Superior temporal gyrus (tissue), 1 donor: ENCODE results near the gene GTPBP4.

Experiments used
- DNase-seq: peaks from one replicate; pipeline ENCODE4 v3.0.0-alpha.2; 2016; ENCODE audit errors: extremely low spot score

The GTPBP4 gene

DNA sequence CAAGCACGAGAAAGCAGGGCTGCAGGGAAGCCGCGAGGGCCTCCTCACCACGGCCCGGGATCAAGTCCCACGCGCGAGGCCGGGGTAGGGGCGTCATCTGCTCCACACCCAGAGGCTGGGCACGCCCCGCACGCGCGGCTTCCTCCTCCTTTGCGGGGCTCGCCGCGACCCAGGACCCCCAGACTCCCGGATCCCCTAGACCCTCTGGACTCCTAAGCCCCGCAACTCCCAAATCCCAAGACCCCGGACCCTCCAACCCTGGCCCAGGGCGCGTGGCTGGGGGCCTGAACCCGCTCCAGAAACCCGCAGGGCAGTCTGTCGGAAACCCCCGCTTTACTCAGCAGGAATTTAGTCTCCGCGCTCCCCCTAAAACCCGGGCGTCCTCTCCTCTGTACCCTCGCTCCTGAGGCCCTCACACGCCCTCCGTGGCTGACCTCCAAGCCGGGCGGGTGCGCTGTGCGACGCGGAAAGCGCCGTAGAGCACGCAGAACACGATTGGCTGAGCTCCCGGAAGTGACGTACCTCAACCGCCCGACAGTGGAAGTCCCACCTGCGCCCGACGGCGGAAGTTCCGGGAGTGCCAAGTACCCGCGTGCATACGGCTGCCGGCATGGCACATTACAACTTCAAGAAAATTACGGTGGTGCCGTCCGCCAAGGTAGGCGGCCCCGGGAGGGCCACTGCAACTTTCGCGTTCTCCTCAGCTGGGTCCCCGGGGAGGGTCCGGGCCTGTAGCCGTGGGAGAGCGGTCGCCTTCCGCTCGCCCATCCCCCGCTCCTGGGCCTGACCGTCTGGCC is at the start of gene GTPBP4:
Gene GTPBP4 (plus strand): TSS at position 565 of the 797 bp plus-strand sequence. CDS start 46 bp downstream, at position 611.
- peak; percentile 99 for DNase-seq

DNA sequence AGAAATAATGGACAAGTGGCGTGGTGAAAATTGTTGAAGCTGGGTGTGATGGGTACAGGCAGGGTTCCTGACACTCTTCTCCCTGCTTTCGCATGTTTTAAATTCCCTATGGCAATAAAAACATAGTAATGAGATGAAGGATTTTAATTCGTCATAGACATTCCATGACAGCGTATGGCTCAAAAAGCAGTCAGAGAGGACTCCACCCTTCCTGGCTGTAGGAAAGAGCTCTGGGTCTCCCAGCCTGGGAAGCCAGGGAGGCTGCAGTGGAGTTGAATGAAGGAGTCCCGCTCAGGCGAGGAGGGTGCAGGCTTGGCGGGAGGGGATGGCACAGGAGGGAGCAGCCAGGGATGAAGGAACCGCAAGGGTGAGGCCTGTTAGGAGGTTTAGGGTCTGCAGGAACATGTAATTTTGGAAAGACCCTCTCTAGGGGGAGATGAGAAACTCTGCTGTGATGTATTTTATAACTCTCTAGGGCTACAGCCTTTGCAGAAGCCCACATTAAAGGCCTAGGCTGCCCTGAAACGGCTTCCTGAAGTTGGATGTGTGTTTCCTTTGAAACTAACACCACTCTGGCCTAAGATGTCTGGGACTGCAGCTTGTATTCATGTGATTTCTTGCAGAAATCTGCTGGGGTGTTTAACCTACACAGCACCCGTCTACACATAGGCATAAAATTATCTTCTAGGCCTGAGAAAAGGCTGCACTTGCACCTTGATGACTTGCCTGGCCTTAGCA is 49.1 kb upstream of the GTPBP4 start:
- no peak for DNase-seq

DNA sequence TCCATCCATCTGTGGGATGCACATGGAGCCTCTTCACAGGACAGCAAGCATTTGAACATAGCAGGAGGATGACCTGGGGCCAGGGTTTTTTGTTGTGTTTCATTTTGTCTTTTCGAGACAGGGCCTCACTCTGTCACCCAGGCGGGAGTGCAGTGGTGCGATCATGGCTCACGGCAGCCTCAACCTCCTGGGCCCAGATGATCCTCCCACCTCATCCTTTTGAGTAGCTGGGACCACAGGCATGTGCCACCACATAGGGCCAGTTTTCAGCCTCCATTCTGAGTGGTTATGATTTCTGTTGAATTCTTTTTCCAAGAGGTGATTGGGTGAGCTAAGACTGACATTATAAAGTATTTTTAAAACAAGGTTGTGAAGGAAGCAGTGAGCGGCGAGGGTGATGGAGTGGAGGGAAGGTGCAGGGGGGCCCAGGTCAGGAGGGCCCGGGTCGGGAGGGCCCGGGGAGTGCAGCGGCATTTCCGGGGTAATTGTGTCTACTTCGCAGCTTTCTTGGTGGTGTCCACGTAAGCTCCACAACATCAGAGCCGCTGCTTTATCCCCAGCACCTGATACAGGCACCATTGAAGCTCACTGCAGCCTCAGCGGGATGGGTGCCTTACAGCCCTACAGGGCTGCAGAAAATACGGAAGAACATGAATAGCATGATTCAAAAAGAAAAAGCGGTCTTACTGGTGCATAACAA is 44.8 kb upstream of the GTPBP4 start:
- DNase-seq = no peak

DNA sequence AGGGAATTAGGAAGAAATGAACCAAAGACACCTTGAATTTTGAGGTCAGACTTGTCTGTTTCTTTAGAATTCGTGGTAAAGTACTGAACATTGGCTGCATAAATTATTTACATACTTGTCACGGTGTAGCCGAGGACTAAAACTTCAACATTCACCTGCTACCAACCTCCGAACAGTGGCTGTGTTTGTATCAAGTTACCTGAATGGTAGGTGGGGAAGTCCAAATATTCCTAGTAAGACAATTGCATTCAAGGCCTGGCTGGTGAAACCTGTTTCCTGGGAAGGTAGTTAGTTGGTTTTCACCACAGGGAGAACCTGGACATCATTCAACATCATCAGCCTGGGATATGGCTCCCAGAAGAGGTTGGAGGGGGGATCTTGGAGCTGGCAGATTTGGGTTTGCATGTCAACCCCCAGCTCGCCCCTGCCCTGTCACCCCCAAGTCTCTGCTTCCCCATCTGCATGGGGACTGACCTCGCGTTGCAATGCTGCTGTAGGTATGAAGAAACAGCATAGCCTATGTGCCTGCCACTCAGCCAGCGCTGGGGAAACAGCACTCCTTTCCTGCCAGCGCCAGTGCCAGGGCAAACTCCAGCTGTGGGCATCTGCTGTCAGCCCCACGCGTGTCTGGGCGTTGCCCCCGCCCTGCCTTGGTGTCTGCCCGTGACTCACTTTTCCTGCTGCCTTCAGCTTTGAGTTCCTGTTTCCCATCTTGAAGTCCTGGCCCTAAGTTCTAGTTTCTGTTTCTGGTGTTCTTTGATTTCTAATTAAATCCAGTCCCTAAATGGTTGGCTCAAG is 44.0 kb upstream of the GTPBP4 start:
- DNase-seq = no peak

DNA sequence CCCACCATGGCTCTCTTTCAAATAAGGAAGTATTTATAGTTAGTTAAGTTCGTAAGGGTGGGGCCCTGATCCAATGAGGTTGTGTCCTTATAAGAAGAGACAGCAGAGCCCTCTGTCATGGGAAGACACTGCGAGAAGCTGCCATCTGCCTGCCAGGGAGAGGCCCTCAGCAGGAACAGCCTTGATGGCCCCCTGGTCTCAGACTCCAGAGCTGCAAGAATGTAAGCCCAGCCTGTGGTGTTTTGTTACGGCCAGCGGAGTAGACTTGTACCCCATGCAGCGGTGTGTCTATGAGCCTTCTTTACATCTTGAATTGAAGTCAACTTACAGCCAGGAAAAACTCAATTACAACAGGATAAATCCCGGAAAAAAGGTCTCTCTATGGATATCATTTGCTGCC is 42.5 kb upstream of the GTPBP4 start:
- DNase-seq = no peak

DNA sequence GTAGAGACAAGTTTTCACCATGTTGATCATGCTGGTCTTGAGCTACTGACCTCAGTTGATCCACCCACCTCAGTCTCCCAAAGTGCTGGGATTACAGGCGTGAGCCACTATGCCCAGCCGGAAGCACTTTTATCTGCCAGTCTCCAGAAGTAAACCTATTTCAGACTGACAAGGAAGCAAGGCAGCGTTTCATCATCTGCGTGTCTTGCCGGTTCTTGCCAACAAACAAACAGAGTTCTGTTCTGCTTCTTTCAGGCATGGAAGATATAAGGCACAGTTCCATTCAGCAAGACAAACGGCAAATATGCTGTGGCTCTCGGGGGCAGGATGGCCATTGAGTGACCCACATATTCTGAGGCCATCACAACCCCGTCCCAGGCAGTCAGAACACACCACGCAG is 41.2 kb upstream of the GTPBP4 start:
- DNase-seq = no peak

DNA sequence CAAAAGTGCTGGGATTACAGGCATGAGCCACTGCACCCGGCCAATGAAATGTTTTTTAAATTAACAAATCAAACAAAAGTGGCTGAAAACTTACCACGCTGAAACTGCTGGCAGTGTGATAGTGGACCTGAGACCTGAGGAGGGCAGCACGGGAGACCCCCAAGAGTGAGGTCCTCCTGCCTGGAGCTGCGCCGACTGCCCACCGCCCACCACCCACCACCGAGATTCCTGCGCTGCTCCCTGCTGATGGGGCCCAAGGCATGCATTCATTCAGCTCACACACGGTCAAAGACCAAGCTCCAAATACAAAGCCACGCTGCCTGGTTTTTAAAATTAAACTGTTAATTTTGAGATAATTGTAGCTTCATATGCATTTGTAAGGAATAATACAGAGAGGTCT is 40.4 kb upstream of the GTPBP4 start:
- DNase-seq = no peak

DNA sequence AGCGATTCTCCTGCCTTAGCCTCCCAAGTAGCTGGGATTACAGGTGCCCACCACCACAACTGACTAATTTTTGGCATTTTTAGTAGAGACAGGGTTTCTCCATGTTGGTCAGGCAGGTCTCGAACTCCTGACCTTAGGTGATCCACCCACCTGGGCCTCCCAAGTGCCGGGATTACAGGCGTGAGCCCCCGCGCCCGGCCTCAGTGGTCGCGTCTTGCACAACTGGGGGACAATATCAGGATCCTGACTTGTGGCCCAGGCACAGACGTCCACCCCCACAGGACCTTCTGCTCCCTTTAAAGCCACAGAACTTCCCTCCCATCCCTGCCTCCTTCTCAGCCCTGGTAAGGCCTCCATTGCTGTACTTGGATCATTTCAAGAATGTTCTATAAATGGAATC is 39.9 kb upstream of the GTPBP4 start:
- DNase-seq = no peak

DNA sequence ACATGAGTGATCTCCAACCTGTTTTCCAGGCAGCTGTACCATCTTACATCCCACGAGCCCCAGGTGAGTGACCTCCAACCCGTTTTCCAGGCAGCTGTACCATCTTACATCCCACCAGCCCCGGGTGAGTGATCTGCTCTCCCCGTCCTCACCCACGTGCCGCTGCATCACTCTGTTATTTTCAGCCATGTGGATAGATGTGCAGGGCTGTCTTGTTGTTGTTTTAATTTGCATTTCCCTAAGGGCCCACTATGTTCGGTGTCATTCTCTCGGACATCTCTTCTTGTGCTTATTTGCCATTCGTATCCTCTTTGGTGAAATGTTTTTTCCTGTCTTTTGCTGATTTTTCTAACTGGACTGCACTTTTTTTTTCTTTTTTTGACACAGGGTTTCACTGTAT is 38.8 kb upstream of the GTPBP4 start:
- no peak for DNase-seq

DNA sequence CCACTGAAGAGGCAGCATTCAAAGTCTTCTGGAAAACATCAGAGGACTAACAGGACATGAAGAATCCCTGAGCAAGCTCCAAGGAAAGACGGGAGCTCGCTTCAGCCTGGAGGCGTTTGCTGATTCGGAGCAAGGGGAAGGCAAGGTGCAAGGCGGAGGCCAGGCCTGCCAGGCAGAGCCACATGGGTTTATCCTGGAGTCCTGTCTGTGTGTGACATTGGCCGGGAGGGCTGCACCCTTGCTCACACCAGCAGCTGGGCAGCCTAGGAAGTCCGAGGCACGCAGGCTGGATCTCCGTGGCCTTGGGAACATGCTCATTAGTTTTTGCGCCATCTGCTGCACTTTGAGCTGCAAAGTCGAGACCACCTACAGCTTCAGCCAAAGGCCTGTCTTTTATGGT is 34.4 kb upstream of the GTPBP4 start:
- DNase-seq = no peak

DNA sequence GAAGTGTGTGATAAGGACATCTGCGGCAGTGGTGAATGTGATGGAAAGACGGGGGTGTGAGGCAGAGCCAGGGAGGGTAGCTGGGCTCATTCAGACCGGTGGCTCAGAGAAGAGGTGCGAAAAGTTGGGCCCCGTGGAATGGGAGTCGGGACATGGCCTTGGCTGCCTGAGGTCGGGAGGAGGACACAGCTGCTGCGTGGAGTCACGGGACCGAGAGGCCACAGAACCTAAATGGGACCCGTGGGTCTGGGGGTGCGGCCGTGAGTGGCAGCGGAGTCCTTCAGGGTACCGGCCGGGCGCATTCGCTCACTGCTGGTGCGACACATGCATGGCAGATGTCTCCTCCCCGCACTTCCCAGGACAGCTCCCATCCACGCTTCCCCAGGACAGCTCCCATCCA is 33.8 kb upstream of the GTPBP4 start:
- DNase-seq = no peak

DNA sequence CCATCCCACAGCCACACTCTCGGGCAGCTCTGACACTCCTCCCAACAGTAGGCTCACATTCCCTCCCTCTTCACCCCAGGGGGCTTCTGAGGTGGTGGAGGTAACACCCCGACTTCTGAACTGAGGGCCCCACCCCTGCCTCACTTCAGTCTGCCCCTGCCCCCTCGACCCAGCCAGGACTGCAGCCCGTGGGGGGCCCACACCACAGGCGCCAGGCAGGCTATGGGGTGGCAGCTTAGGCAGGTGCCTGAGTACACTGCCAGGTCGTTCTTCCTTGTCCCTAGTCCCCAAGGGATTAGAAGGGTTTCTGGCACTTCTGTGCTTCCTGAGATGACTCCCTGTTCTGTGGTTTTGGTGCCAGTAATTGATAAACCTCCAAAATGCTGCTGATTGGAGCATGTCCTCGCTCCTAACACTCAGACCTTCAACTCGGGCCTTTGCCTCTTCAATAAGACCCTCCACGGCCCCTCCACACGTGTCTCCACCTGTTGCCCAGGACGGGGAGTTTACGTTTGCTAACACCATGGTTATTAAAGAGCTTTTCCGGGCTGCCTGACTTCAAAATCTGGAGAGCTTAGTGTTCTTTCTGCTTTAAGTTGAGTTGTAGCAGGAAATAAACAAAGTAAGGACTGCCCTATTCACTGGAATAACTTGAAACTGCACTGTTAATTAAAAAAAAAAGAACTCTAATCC is 33.0 kb upstream of the GTPBP4 start:
- DNase-seq = no peak

DNA sequence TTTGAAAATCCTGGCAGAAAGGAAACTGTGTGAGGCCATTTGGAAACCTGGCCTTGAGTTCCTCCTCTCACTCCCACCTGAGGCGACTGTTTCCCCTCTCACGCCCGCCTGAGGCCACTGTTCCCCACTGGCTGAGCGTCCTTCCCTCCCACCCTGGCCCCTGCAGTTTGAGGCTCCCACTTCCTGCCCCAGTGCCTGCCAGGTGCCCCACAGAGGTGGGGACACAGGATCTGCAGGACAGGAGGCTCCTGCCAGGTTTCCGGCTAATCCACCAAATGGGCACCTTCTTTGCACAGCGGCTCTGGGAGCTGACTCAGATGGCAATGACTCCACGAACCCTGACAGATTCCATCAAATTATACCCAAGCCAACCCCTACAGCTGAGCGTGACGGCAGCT is 32.4 kb upstream of the GTPBP4 start:
- DNase-seq = no peak

DNA sequence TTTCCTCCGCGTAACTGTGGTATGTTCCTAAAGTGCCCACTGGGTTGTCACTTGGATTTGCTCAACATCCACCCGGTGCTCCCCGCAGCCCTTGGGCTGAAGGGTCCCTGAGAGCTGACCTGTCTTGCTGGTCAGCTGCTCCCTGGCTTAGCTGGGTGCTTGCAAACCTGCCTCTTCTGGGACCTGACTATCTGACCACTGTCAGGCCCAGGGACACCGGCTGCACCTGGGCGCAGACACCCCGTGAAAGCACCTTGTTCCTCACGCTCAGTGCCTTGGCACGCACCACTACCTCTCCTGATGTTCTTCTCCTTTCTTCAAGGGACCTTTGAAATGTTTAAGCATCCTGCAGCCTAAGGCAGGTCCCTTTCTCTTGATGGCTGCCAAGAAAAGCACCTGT is 30.1 kb upstream of the GTPBP4 start:
- DNase-seq = no peak

DNA sequence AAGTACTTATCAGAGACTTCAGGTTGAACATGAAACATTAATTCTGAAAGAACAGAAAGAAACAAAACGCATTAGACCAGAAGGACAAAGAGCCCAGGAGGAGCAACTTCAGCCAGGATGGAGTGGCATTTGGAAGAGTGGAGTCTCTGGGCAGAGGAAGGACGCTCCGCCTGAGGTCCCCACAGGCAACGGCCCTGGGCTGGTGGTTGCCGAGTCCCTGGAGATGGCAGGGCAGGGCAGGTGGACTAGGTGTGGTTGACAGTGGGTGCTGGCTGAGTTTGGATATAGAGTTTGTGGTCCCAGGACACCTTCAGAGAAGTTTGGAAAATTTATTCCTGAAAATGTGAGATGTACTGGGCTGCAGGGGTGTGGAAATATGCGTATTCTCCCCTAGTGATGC is 29.4 kb upstream of the GTPBP4 start:
- DNase-seq = no peak

DNA sequence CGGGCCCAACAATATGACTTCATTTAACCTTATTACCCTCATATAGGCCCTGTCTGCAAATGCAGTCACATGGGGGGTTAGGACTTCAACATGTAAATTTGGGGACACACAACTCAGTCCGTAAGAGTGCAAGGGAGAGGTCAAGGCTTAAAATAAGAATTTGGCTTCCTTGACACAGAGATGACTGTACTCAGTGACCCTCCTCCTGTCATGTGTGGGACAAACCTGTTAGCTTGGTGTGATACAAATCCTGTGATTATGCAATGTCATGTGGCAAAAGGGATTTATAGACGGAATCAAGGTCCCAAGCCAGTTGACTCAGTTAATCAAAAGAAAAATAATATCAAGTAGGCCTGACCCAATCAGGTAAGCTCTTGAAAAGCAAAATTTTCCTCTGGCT is 25.9 kb upstream of the GTPBP4 start:
- no peak for DNase-seq

DNA sequence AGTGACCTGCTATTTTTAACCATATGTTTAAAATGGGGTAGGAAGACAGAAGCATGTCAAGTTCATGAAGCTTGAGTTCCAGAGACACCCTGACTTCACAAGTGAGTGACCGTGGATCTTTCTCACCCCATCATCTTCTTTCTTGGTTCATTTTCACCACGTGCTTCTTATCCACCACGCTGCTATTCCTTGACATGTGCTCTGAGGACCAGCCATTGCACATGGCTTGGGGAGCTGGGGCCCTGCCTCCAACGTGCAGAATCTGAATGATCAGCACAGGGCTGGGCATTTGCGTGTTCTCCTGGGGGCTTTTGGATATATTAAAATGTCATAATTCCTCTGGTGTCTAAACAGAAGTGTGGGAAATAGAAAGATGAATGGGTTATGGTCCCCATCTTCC is 25.0 kb upstream of the GTPBP4 start:
- no peak for DNase-seq

DNA sequence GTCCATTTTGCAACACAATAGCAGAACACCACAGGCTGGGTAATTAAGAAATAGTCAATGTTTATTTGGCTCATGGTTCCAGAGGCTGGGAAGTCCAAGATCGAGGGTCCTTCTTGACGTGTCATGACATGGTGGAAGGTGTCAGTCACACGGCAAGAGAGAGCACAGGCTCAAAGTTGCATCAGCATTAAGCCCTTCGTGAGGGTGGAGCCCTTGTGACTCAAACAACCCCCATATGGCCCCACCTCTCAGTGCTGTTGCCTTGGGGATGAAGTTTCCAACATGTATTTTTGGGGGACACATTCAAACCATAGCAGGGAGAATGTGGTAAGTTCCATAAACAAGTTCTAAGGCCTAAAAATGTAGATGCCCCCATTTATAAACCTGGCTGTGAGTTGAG is 24.6 kb upstream of the GTPBP4 start:
- no peak for DNase-seq

DNA sequence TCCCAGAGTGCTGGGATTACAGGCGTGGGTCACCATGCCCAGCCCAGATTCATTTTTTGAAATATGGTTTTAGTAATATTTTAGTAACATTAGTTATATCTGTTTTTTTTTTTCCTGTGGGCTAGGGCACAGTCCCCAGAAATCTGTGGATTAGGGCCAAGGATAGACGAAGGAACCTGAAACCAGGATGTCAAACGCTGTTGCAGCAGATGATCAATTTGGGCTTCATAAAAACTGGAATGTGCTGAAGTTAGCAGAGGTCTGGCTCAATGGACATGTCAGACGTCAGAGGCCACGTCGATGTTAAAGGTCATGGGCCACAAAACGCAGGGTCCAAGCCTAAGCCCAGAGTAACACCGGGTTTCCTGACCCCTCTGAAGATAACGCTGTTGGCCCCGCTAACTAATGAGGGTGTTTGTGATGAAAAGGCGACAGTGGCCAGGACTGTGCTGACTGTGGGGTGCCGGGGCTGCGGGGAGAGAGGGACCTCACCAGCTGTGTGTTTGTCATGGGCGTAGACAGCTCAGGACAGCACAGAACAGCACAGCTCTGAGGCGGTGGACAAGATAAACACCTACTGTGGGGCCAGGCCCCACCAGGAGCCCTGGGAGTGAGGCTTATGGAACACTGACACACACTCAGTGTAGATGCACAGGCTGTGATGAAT is 23.8 kb upstream of the GTPBP4 start:
- no peak for DNase-seq

DNA sequence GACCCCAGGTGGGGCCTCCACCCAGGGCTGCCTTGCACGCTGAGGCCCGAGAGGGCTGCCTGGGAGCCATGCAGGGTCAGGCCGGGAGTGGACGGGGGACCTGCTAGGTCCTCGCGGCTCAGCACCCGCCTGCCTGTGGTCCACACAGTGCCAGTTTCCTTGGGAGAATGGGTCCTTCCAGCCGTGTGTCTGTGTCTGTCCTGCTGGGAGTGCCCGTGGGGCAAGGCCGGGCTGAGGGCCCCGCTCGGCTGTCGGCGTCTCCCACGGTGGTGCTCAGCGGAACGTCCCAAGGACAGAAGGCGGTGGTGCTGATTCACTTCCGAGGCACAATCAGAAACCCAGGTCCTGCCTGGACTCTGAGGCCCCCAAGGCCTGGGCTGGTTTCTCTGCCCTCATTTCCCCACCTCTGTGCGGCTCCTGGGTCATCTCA is 23.2 kb upstream of the GTPBP4 start:
- no peak for DNase-seq
